Astrocyte (in vitro differentiated cells and primary cell): ENCODE results near the gene C11orf58. TPM values are rescaled to one million over a fixed set of nuclear protein-coding genes. Genes with fewer than 3 reads are reported as not detected.

Source experiments
- DNase-seq: peaks from one replicate; pipeline ENCODE4 v3.0.0-alpha.2; 2010; ENCODE audit warnings: low read depth
- FAIRE-seq: peaks from 2 replicates; lab custom pipeline; 2011; peaks lifted over from hg19 to GRCh38; lab: Jason Lieb, UNC
- H2AFZ ChIP-seq: 2 replicates; pipeline ENCODE4 v1.6.0; 2012; ENCODE audit warnings: low read depth, low read length, inconsistent platforms
- H3K27ac ChIP-seq: 2 replicates; pipeline ENCODE4 v1.5.1; 2011; ENCODE audit warnings: low read depth, low read length, inconsistent platforms
- H3K27me3 ChIP-seq: 2 replicates; pipeline ENCODE4 v1.6.0; 2011; ENCODE audit warnings: low read length, inconsistent platforms; ENCODE audit not compliant: insufficient read depth
- H3K36me3 ChIP-seq: 2 replicates; pipeline ENCODE4 v1.5.1; 2011; ENCODE audit warnings: low read length, inconsistent platforms; ENCODE audit not compliant: insufficient read depth
- H3K4me1 ChIP-seq: 2 replicates; pipeline ENCODE4 v1.5.1; 2011; ENCODE audit warnings: low read length, inconsistent platforms; ENCODE audit not compliant: insufficient read depth
- H3K4me2 ChIP-seq: 2 replicates; pipeline ENCODE4 v1.6.0; 2012; ENCODE audit warnings: low read length, inconsistent platforms
- H3K4me3 ChIP-seq: 2 replicates; pipeline ENCODE4 v1.5.1; 2011; ENCODE audit warnings: low read depth, mild to moderate bottlenecking, low read length, inconsistent platforms; ENCODE audit not compliant: insufficient read depth
- H3K79me2 ChIP-seq: 2 replicates; pipeline ENCODE4 v1.6.0; 2012; ENCODE audit warnings: mild to moderate bottlenecking, low read length, inconsistent platforms; ENCODE audit not compliant: insufficient read depth
- H3K9ac ChIP-seq: 2 replicates; pipeline ENCODE4 v1.6.0; 2012; ENCODE audit warnings: mild to moderate bottlenecking, low read length, inconsistent platforms
- H3K9me3 ChIP-seq: 2 replicates; pipeline ENCODE4 v1.5.1; 2012; ENCODE audit warnings: low read depth, mild to moderate bottlenecking, low read length, inconsistent platforms; ENCODE audit not compliant: insufficient read depth
- H4K20me1 ChIP-seq: 2 replicates; pipeline ENCODE4 v1.6.0; 2012; ENCODE audit warnings: low read length, inconsistent platforms; ENCODE audit not compliant: insufficient read depth
- H3K27ac Mint-ChIP-seq: one replicate; pipeline ENCODE4 v1.8.0; 2021; ENCODE audit warnings: mild to moderate bottlenecking, mixed read lengths; ENCODE audit not compliant: unreplicated experiment
- H3K27me3 Mint-ChIP-seq: one replicate; pipeline ENCODE4 v1.8.0; 2021; ENCODE audit warnings: low read depth, mixed read lengths; ENCODE audit not compliant: unreplicated experiment
- H3K36me3 Mint-ChIP-seq: one replicate; pipeline ENCODE4 v1.8.0; 2021; ENCODE audit warnings: low read depth, mixed read lengths; ENCODE audit not compliant: unreplicated experiment
- H3K4me1 Mint-ChIP-seq: one replicate; pipeline ENCODE4 v1.8.0; 2021; ENCODE audit warnings: low read depth, mixed read lengths; ENCODE audit not compliant: unreplicated experiment
- H3K4me3 Mint-ChIP-seq: one replicate; pipeline ENCODE4 v1.8.0; 2021; ENCODE audit warnings: mild to moderate bottlenecking, moderate library complexity, mixed read lengths; ENCODE audit not compliant: unreplicated experiment
- H3K9me3 Mint-ChIP-seq: one replicate; pipeline ENCODE4 v1.8.0; 2021; ENCODE audit warnings: mild to moderate bottlenecking, mixed read lengths; ENCODE audit not compliant: unreplicated experiment
- CTCF ChIP-seq: IDR thresholded peaks from 2 replicates; pipeline ENCODE4 v1.5.1; 2011; ENCODE audit warnings: low read depth, mild to moderate bottlenecking, inconsistent platforms, low read length, moderate library complexity; ENCODE audit not compliant: insufficient read depth
- EZH2 ChIP-seq: IDR thresholded peaks from 2 replicates; pipeline ENCODE4 v1.6.1; 2012; ENCODE audit warnings: mild to moderate bottlenecking, low read length, inconsistent platforms; ENCODE audit not compliant: insufficient read depth
- total RNA-seq: library from RNA; stranded (reverse); gene quantifications from 2 replicates; pipeline ENCODE4 v1.2.1, GENCODE V29; 2021

C11orf58 gene
- total RNA-seq, 1 donor from 2014 or later: 159 TPM

GRCh38 chr11:16749092-16749491 lies 10.6 kb downstream of the C11orf58 start:
- no peak overlapping the region for H3K9ac ChIP-seq
- Mint-ChIP-seq H3K9me3 (no peaks in the 10 kb centered on the region), H3K27me3 (no peaks in the 10 kb centered on the region), H3K27ac (no peak overlapping the region), H3K4me1 (no peaks in the 10 kb centered on the region), H3K4me3 (no peak overlapping the region), H3K36me3 (peaks cover 23% of the 10 kb centered on the region)
- H3K27ac ChIP-seq: no peak overlapping the region
- H3K36me3 ChIP-seq: peaks cover 59% of the 10 kb centered on the region
- H3K4me2 ChIP-seq: no peak overlapping the region
- H4K20me1 ChIP-seq: peaks cover 70% of the 10 kb centered on the region
- H3K9me3 ChIP-seq: no peaks in the 10 kb centered on the region
- peaks cover 39% of the 10 kb centered on the region for H3K79me2 ChIP-seq
- H3K27me3 ChIP-seq: no peaks in the 10 kb centered on the region
- DNase-seq (no peak), FAIRE-seq (no peak)
- no peak for TF ChIP-seq EZH2
- H3K4me1 ChIP-seq: no peaks in the 10 kb centered on the region
- no peak overlapping the region for H2AFZ ChIP-seq
- no peak overlapping the region for H3K4me3 ChIP-seq

GRCh38 chr11:16749666-16750065 lies 11.2 kb downstream of the C11orf58 start:
- Histone ChIP-seq H3K36me3 (peaks cover 62% of the 10 kb centered on the region), H3K4me3 (no peak overlapping the region), H3K9ac (no peak overlapping the region), H3K4me2 (no peak overlapping the region), H3K4me1 (no peaks in the 10 kb centered on the region), H4K20me1 (peaks cover 64% of the 10 kb centered on the region), H3K9me3 (no peaks in the 10 kb centered on the region), H3K27ac (no peak overlapping the region), H2AFZ (no peak overlapping the region), H3K79me2 (peaks cover 34% of the 10 kb centered on the region), H3K27me3 (no peaks in the 10 kb centered on the region)
- Mint-ChIP-seq H3K4me3 (no peak overlapping the region), H3K27ac (no peak overlapping the region), H3K4me1 (no peaks in the 10 kb centered on the region), H3K27me3 (no peaks in the 10 kb centered on the region), H3K9me3 (no peaks in the 10 kb centered on the region), H3K36me3 (peaks cover 25% of the 10 kb centered on the region)
- DNase-seq (no peak), FAIRE-seq (no peak)
- no peak for TF ChIP-seq EZH2
- TF ChIP-seq CTCF: no peak

- no peak for FAIRE-seq
- Mint-ChIP-seq H3K36me3 (peaks cover 26% of the 10 kb centered on the region), H3K27me3 (no peaks in the 10 kb centered on the region), H3K4me1 (no peaks in the 10 kb centered on the region), H3K27ac (no peak overlapping the region), H3K4me3 (no peak overlapping the region), H3K9me3 (no peaks in the 10 kb centered on the region)
- H3K9ac ChIP-seq: no peak overlapping the region
- peaks cover 57% of the 10 kb centered on the region for H4K20me1 ChIP-seq
- H3K27me3 ChIP-seq: no peaks in the 10 kb centered on the region
- no peak overlapping the region for H2AFZ ChIP-seq
- no peak overlapping the region for H3K4me3 ChIP-seq
- peaks cover 65% of the 10 kb centered on the region for H3K36me3 ChIP-seq
- TF ChIP-seq EZH2: no peak
- H3K79me2 ChIP-seq: peaks cover 26% of the 10 kb centered on the region
- no peak overlapping the region for H3K4me2 ChIP-seq
- no peaks in the 10 kb centered on the region for H3K9me3 ChIP-seq
- H3K4me1 ChIP-seq: no peaks in the 10 kb centered on the region
- DNase-seq: no peak
- H3K27ac ChIP-seq: no peak overlapping the region
These were observed 12.0 kb downstream of the C11orf58 start for GRCh38 chr11:16750417-16750816.
